HFF-Myc (cell line): ENCODE results near the gene ERN2.

Source experiments
- DNase-seq: peaks from one replicate; pipeline ENCODE4 v3.0.0-alpha.2; 2011; ENCODE audit warnings: low read depth; ENCODE audit errors: extremely low read depth
- H3K4me3 ChIP-seq: replicated peaks from 2 replicates; pipeline ENCODE4 v1.5.1; 2011; ENCODE audit warnings: low read depth, mild to moderate bottlenecking, control low read depth, low read length
- CTCF ChIP-seq: IDR thresholded peaks from 2 replicates; pipeline ENCODE4 v1.5.1; 2012; ENCODE audit warnings: mild to moderate bottlenecking, low read depth, low read length, control low read depth; ENCODE audit errors: missing control alignments

ERN2 gene

GRCh38 chr16:23711785-23712184, 1.2 kb downstream of the ERN2 start:
- TF ChIP-seq CTCF = no peak
- no peak overlapping the region for H3K4me3 ChIP-seq
- no peak for DNase-seq

DNA sequence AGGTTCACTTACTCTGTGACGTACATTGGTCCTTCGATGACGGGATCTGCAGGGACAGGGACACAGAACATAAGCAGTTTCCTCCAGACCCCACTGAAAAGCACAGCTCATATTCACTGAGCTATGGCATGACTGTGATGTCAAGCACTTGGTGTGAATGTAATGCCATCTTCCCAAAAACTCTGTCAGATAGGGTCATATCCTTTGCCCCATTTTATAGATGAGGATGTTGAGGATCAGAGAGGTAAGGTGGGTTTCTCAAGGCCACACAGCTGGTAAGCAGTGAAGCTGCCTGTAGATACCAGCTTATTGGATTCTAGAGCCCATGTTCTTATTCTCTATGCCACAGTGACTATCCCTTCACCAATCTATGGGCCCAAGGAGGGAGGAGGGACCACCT, 2.5 kb downstream of the ERN2 start:
- no peak overlapping the region for H3K4me3 ChIP-seq
- DNase-seq = no peak
- TF ChIP-seq CTCF = no peak

DNA sequence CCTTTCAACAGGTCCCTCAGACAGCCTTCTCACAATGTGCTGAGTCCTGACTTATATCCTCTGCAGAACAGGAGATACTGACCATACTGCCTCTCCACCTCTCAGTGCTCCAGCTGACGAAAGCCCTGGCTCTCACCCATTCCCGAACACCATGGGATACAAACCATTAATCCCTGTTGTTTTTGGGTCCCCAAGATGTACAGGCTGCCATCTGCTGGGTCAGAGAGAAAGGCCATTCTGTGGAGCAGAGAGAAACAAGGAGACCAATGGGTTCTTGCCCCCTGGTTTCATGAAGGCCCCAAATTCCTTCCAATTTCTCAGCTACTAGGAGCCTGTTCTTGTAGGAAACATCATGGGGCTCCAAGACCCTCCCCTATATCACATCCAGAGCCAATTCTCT, 3.0 kb downstream of the ERN2 start:
- no peak for TF ChIP-seq CTCF
- no peak for DNase-seq
- H3K4me3 ChIP-seq = no peak overlapping the region

DNA sequence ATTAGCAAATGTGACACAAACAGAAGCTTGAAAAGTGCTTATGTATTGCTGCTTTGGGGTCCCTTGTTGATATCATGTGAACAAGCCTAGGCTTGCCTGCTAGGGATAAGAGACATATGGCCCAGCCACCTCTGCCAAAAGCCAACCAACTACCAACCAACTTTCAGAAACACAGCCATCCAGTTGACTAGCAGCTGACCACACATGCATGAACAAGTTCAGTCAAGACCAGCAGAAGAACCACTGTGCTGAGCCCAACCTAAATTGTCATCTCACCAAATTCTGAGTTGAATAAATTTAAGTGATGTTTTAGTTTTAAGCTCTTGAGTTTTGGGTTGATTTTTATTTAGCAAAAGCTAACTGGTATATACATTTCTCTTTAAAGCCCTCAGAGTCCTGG, 3.5 kb downstream of the ERN2 start:
- no peak for TF ChIP-seq CTCF
- DNase-seq = no peak
- no peak overlapping the region for H3K4me3 ChIP-seq

- no peak for TF ChIP-seq CTCF
- H3K4me3 ChIP-seq = no peak overlapping the region
- DNase-seq = no peak
Measured at GRCh38 chr16:23706439-23706838, 6.6 kb downstream of the ERN2 start.

- TF ChIP-seq CTCF = no peak
- DNase-seq = no peak
- no peak overlapping the region for H3K4me3 ChIP-seq
Measured at GRCh38 chr16:23705517-23705902, 7.5 kb downstream of the ERN2 start.

GRCh38 chr16:23704772-23705516, 8.1 kb downstream of the ERN2 start:
- TF ChIP-seq CTCF = no peak
- no peak for DNase-seq
- no peak overlapping the region for H3K4me3 ChIP-seq
